ENCODE results near the gene DNAH2.

- TF ChIP-seq POLR2AphosphoS5 (IDR thresholded peaks at IDR 0.05): no peak
- TF ChIP-seq CTCF (IDR thresholded peaks at IDR 0.05): no peak
- no peak for TF ChIP-seq POLR2A (IDR thresholded peaks at IDR 0.05)
These were observed 25.2 kb downstream of the DNAH2 start for GRCh38 chr17:7742729-7743128.

Measured in breast epithelium (tissue), 3 donors.